Esophagus squamous epithelium (tissue), 4 donors: ENCODE data around the gene AKAP11.

Experiments
- CTCF ChIP-seq, 6 experiments: fragments of 450-650 bp in 4 of 6; fragments of 200-600 bp in 2 of 6; sonication (generic) in 2 of 6; IDR thresholded peaks; one replicate each; pipeline ENCODE4 v1.5.1; 2016 to 2019; ENCODE audit warnings: antibody characterized with exemption in 6 of 6, mild to moderate bottlenecking in 4 of 6, moderate library complexity in 4 of 6
- POLR2A ChIP-seq, 4 donors: fragments of 450-650 bp; IDR thresholded peaks; one replicate each; pipeline ENCODE4 v1.6.1; 2017; ENCODE audit warnings: antibody characterized with exemption in 4 of 4, mild to moderate bottlenecking in 4 of 4, moderate library complexity in 3 of 4

GRCh38 chr13:42329239-42329638 lies 57.3 kb downstream of the AKAP11 start:
- TF ChIP-seq CTCF (IDR thresholded peaks at IDR 0.05) (no peak), POLR2A (IDR thresholded peaks at IDR 0.05) (no peak)
